Measurements from ENCODE around the gene IGFBP5.

DNA sequence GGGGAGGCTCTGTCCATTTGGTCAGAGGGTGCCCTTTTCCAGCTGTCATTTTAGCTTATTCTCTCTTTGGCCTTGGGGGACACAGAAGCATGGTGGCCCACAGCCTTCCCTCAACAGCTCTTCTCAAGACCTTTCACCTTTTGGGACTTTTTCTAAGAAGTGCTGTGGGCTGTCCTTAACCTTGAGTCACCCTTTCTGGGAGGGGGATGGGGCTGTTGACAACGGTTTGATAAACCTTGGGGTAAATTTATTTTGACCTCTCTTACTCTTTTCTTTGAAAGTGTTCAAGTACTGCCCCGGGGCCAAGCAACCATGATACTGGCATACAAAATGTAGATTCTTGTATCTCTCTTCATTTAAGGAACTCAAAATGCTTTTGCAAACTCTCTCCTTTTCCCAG lies 13.7 kb downstream of the IGFBP5 start:
- TF ChIP-seq, protein P1, sequence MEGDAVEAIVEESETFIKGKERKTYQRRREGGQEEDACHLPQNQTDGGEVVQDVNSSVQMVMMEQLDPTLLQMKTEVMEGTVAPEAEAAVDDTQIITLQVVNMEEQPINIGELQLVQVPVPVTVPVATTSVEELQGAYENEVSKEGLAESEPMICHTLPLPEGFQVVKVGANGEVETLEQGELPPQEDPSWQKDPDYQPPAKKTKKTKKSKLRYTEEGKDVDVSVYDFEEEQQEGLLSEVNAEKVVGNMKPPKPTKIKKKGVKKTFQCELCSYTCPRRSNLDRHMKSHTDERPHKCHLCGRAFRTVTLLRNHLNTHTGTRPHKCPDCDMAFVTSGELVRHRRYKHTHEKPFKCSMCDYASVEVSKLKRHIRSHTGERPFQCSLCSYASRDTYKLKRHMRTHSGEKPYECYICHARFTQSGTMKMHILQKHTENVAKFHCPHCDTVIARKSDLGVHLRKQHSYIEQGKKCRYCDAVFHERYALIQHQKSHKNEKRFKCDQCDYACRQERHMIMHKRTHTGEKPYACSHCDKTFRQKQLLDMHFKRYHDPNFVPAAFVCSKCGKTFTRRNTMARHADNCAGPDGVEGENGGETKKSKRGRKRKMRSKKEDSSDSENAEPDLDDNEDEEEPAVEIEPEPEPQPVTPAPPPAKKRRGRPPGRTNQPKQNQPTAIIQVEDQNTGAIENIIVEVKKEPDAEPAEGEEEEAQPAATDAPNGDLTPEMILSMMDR (IDR thresholded peaks at IDR 0.05 in 8 of 11, conservative IDR thresholded peaks at IDR 0.05 in 3 of 11): no peak
- TF ChIP-seq POLR2A (IDR thresholded peaks at IDR 0.05): no peak
- no peak for TF ChIP-seq POLR2AphosphoS5 (IDR thresholded peaks at IDR 0.05)

All from spleen (tissue), 7 donors.